Hematopoietic multipotent progenitor cell (in vitro differentiated cells): ENCODE data around the gene SLC12A8. TPM values are rescaled to one million over a fixed set of nuclear protein-coding genes. Genes with fewer than 3 reads are reported as not detected.
A peak's percentile ranks its signal among the peaks of the same experiment; 100 is the strongest.

Source experiments
- DNase-seq, 3 donors: peaks; one replicate each; pipeline ENCODE4 v3.0.0-alpha.2; 2011 to 2015; ENCODE audit warnings: low read depth in 2 of 3, low spot score in 2 of 3
- total RNA-seq: library from RNA; depleted of rRNA; stranded (reverse); fragments of >200 nt; gene quantifications from one replicate; pipeline ENCODE4 v1.2.3, GENCODE V29; 2012

SLC12A8 gene
- total RNA-seq, 1 donor = under 0.01 TPM

GRCh38 chr3:125058959-125059358, 153.6 kb downstream of the SLC12A8 start:
- no peak for DNase-seq

- DNase-seq = no peak
Measured at GRCh38 chr3:125058529-125058928, 154.0 kb downstream of the SLC12A8 start.

- DNase-seq = no peak
Measured at GRCh38 chr3:125057186-125057850, 155.2 kb downstream of the SLC12A8 start.

GRCh38 chr3:125055913-125056745, 156.4 kb downstream of the SLC12A8 start, which contains the start of gene HEG1:
HEG1 (minus strand) TSS chr3:125055997; CDS start chr3:125055890, 107 bp downstream.
- peak; percentile 50 to 75 (median 65) for DNase-seq

GRCh38 chr3:125055331-125055912, 157.1 kb downstream of the SLC12A8 start:
- peak in 2 of 3 donors; percentile 28 to 44 for DNase-seq

- DNase-seq = peak in 2 of 3 donors; percentile 38 to 61
Measured at GRCh38 chr3:125054449-125055329, 157.9 kb downstream of the SLC12A8 start.

GRCh38 chr3:125054062-125054448, 158.5 kb downstream of the SLC12A8 start:
- no peak for DNase-seq

GRCh38 chr3:125053304-125053699, 159.2 kb downstream of the SLC12A8 start:
- no peak for DNase-seq

- DNase-seq = no peak
Measured at GRCh38 chr3:125052624-125053303, 159.8 kb downstream of the SLC12A8 start.

GRCh38 chr3:125051715-125052581, 160.6 kb downstream of the SLC12A8 start:
- peak; percentile 53 to 71 (median 65) for DNase-seq

- DNase-seq = no peak
Measured at GRCh38 chr3:125051205-125051604, 161.3 kb downstream of the SLC12A8 start.

GRCh38 chr3:125050488-125051090, 162.0 kb downstream of the SLC12A8 start:
- DNase-seq = no peak

GRCh38 chr3:125048282-125048681, 164.3 kb downstream of the SLC12A8 start:
- DNase-seq = no peak

GRCh38 chr3:125045965-125046364, 166.6 kb downstream of the SLC12A8 start:
- no peak for DNase-seq

- DNase-seq = no peak
Measured at GRCh38 chr3:125045194-125045593, 167.4 kb downstream of the SLC12A8 start.

- DNase-seq = no peak
Measured at GRCh38 chr3:125043599-125044151, 168.9 kb downstream of the SLC12A8 start.

- DNase-seq = no peak
Measured at GRCh38 chr3:125042725-125043406, 169.7 kb downstream of the SLC12A8 start.
